Activated CD4-positive, CD25-positive, alpha-beta regulatory T cell treated with anti-CD3 and anti-CD28 coated beads, Interleukin-2, amount 50 U/mL, for 24 hours (primary cell): ENCODE data around the gene SPIRE1.
"Not testable (repeated sequence)": the region's sequence is repeated elsewhere in the genome, so short reads cannot be mapped to it uniquely, and the experiment has no call there.

Experiments
- ATAC-seq, 2 donors: fragments of 150-1000 bp; cut with Tn5 transposase; one replicate each; pipeline ENCODE4 v1.10.0; 2021; ENCODE audit warnings: mild to moderate bottlenecking in 1 of 2, moderate library complexity in 1 of 2

Gene SPIRE1

DNA sequence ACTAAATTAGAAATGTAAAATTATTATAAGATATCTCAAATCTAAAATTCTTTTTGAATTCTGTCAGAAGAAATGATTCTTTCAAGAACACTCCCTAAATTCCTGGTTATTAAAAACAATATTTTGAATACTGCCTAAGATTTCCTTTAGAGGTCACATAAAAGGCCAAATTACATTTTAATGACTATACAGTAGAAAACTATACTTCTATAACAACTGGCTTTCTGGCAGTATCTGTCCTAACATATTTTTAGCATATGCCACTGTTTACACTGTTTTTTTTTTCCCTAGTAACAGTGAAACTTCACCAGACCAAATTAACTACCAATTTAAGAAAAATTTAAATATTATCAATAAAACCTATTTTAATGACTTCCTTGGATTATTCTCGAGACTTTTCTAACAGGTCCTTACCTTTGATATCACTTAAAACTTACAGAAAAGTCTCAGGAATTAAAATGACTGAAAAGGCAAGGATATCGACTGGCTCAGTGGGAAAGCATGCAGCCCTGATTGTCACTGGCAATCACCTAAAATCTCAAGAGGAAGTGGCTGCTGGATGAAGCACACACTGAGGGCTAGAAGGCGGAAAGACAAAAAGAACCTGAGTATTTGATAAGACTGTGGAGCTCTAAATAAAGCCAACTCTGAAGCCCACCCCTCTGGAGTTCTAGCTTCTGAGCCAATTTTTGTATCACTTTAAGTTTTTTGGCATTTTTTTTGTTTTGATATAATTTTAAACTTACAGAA lies 59.6 kb downstream of the SPIRE1 start:
- no peak for ATAC-seq

DNA sequence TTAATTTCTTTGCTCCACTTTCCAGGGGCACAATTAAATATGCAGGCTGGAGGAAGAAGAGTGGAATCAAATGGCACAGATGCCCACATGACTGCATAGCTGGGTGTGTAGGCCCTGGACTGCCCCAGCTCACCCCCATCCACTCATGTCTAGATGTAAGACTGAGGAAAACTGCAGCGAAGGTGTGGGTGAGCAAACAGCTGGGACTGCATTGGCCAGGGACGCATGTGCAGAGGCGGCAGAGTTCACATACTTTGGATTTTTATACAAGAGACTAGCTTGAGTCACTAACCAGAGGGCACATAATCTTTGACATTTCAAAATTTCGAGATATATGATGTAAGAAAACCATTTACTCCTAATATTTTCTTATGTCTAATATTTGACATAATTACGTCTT lies 60.1 kb downstream of the SPIRE1 start:
- ATAC-seq, result no peak

DNA sequence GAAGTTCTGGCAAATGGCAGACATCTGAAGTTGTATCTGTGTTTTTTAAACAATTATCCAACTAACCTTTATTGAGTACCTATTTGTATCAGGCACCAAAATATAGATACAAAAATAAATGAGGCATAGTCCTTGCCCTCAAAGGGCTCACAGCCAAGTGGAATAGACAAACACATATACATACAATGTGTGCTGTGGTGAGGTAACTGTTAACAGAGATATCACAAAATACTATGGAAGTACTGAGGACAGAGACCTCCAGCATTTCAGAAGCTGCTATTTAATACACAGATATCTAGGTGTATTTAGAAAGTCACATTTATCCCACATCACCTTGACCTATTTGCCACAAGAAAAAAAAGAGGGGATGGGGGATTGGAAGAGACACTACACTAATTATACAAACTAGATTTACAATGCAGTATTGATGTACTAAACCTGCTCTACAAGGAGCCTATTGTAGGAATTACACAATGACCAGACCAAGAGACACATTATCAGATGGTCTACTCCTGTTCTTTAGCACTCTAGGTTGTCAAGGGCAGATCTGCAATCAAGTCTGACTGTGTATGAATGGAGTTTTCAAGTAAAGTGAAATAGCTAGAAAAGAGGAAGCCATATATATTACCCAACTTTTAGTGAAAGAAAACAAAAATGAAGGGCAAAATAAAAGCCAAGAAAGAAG lies 62.2 kb downstream of the SPIRE1 start:
- ATAC-seq, result no peak

DNA sequence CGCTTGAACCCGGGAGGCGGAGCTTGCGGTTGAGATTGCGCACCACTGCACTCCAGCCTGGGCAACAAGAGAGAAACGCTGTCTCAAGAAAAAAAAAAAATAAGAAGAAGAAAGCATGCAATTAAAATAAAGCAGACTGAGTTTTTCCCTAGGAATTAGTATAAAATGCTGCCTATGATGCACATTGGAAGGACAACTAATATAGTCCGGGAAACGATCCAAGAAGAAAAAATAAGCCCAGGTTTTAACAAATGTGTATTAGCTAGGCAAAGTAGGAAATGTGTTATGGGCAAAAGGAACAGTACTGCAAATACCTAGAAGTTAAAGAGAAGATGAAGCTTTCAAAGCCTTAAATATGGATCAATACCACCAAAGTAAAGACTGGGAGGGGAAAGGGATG lies 64.0 kb downstream of the SPIRE1 start:
- no peak for ATAC-seq

DNA sequence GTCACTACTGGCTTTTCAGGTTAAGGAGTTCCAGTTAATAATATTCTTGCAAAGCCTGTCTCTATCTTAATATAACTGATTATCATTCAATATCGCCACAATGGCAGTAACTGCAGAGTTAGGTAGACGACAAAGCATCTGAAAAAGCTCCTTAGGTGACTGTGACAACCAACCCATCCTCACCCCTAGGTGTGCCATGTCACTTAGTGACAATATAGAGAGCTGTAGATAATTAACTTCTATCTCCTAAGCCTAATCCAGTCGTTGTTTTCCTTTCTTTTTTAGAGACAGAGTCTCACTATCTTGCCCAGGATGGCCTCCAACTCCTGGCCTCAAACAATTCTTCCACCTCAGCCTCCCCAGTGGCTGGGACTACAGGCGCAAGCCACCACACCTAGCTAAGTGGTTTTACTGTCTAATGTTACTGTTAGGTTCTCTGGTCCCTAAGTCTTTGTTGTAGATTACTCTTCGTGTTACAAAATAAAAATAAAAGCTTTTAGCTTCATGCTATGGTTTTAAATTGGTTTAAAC lies 65.2 kb downstream of the SPIRE1 start:
- ATAC-seq, result no peak

DNA sequence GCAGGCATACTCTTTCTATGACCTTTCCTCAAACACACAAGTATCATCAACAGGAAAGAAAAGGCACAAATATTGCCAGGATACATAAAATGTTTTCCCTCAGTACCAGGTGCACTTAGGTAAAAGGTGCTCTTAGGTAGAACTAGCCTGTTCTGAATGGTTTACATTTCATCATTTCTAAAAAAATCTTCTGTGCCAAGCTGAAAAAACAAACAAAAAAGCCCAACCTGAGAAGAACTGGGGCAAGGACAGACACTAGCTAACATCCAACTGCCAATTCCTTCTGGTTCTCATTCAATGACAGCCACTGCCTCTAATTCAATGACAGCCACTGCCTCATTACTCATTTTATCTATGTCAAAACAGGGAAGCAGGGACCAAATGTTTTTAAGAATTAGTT lies 68.5 kb downstream of the SPIRE1 start:
- no peak for ATAC-seq

DNA sequence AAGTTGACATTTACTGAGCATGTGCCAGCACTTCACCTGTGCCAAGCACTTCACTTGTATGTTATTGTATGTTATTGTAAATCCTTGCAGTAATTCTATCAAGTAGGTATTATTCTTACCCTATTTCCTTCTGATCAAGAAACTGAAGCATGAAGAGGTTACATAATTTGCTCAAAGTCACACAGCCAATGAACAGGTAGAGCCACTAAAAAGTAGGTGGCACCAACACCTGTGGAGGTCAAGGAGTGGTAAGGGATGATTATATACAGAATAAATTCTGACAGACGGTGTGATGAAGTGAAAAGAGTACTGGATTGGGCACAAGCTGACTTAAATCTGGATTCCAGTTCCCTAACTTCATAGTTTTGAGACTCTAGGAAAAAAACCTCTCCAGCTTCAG lies 71.0 kb downstream of the SPIRE1 start:
- ATAC-seq, result no peak

DNA sequence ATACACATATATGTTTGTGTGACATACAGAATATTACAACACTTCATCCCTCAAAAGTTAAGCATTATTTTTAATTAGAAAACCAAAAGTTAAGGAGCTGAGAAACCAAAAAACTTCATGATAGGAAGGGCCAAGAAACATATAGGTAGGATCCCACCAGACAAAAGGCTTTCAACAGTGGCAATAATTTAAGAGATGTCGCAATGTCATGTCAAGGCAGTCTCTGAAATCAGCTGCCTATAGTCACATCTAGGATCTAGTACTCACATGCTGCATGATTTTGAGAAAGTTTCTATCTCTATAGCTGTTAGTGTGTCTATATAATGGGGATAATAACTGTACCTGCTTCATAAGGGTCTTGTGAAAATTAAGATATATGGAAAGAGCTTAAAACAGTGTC lies 72.7 kb downstream of the SPIRE1 start:
- no peak for ATAC-seq

DNA sequence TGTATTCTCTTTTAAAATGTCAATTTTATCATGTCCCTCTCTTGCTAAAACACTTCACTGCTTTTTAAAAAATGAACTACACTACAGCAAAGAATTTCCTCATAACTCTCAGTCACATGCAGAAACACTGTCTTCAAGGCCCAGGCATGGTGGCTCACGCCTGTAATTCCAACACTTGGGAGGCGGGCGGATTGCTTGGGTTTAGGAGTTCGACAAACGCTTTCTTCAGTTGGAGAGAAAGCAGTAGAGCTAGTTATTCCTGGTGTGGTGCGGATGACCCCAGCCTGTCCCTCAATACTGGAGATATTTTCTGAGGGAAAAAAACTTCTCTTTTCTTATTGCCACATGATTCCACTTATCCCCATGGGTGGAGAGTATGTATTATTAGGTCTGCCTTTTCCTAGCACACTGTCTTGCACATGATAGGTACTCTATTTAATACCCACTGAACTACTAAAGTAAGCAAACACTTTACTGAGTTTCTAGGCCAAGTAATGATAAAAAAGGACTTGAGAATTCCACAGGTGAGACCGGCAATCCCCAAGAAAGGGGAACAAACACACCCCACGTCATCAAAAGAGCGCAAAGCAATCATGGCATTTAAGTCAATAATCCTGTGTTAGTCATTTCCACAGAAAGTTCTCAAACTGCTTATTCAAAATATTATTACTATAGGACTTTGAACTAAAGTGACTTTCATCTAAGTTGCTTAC lies 77.1 kb downstream of the SPIRE1 start:
- ATAC-seq, result no peak

DNA sequence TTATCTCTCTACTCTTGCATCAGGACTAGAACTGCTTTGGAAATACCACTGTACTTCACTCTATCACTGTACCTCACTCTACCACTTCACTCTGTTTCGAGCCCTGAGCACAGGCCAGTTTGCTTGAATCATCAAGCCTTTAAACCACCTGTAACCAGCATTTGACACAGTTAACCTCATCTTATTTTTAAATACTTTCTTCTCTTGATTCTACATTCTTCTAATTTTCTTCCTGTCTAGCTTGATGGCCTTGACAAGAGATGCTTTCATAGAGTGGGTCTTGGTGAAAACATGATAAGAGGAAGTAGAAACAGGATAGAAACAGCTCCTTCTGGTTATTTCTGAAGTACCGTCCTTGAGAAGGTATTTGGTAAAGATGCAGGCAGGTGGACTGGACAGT lies 78.1 kb downstream of the SPIRE1 start:
- no peak for ATAC-seq

DNA sequence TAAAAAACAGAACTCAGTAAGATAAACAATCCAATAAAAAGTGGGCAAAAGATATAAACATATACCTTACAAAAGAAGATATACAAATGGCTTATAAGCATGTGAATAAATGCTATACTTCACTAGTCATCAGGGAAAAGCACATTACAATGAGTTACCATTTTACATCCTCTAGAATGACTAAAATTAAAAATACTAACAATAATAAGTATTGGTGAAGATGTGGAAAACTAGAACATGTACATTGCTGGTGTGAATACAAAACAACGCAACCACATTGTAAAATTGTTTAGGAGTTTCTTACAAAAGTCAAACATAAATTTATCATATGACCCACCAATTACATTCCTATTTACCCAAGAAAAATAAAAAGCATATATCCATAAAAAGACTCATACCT lies 80.1 kb downstream of the SPIRE1 start:
- ATAC-seq, result no peak

DNA sequence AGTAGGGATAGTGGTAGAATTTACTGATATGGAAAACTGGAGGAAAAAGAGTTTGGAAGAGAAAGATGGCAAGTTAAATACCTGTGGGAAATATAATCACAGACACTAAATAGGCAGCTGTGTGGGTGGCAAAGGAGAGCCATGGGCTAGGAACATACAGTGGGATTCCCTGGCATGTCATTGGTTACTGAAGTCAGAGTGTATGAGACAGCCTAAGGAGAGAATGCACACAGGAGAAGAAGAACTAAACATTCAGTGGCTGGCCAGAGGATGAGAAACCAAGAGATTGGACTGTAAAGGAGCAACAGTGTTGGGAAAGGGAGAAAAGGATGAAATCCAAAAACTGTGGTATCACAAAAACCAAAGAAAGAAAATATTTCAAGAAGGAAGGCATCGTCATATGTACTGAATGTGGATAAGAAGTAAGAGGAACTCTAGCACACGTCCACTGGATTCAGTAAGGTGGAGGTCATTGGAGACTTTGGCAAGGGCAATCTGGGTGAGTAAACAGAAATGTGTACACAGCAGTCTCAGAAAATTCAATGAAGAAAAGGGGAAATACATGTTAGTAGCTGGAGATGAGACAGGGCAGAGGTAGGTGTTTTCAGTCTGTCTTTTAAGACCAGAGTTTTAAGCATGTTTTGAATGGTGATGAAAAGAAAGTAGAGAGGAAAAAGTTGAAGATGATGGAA lies 83.3 kb downstream of the SPIRE1 start:
- no peak for ATAC-seq

DNA sequence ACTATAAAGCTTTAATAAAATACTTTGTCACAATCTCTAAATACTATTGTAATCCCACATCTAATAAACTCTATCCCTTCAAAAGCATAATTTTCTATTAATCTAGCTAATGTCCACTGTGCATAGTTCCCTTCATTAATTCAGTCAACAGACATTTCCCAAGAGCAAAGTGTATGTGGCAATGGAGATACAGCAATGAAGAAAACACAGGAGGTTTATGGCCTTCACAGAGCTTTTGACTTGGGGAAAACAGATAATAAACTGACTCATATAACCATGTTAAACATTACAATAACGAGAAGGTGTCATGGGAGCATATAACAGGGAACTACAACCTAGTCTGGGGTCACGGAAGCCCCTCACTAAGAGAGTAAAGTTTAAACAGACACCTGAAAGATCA lies 86.3 kb downstream of the SPIRE1 start:
- no peak for ATAC-seq

DNA sequence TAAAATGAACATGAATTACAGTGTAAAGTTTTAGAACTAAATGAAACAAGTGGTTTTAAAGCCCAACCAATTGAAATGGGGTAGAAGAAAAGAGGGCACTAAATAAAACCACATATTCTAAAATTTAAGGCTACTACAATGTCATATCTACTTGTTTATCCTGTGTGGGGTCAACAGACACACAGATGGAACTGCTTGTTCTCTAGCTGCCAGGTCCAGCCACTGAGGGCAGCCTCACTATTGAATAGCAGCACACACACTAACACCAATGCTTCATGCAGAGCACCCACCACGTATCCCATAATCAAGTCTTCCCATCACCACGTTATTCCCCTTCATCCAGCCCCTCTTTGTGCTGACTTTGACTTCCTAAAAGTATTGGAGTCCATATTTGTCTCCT lies 88.1 kb downstream of the SPIRE1 start:
- ATAC-seq, result no peak

DNA sequence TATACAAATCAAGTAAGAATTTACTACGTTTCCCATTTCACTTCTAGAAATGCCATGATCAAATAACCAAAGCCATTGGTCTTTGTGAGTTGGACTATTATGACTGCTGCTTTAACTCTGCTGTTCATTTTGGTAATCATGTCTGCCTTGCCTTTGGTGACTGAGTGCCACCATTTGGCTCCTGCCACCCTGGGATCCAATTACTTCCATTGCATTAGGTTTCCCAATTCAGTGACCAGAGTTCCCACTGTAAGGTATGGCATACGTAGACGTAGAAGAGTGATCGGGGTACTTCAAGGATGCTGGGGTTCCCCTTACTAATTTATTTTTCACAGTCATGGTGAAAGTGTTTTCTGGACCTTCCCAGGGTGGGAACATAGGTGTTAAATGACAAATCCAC lies 90.1 kb downstream of the SPIRE1 start:
- no peak for ATAC-seq

DNA sequence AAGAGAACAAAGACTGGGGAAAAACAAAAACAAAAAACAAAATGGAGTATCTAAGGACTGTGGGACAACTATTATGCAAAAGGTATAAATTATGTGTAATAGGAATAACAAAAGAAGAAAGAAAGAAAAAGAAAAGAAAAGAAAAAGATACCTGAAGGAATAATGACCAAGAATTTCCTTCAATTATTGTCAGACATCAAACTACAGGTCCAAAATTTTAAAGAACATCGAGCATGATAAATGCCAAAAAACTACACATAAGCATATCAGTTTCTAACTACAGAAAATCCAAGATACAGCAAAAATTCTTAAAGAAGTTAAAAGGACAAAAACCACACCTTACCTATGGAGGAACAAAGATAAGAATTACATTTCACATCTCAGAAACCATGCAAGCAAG lies 93.0 kb downstream of the SPIRE1 start:
- ATAC-seq, result no peak

DNA sequence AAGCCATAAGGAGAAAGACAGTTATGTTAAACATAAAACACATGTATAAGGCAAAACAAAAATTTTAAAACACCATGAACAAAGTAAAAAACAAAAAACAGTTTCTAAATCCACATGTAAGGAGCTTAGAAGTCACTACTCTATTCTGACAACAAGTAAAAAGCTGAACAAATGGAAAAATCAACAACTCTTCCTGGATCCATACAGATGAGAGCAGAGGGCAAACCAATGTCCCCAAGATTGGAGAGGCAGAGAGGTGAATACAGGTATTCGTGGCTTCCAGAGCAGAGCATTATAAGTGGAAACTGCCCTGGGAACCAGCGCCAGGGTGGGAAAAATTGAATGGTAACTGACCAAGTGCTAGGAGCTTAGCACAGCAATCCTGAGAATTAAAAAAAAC lies 93.5 kb downstream of the SPIRE1 start:
- ATAC-seq, result no peak

DNA sequence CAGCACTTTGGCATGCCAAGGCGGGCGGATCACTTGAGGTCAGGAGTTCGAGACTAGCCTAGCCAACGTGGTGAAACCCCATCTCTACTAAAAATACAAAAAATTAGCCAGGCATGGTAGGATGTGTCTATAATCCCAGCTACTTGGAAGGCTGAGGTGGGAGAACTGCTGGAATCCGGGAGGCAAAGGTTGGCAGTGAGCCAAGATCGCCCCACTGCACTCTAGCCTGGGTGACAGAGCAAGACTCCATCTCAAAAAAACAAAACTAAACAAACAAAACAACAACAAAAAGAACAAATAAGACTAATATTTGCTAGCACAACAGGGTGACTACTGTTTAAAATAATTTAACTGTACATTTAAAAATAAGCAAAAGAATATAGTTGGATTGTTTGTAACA lies 97.3 kb downstream of the SPIRE1 start:
- not testable (repeated sequence) for ATAC-seq

DNA sequence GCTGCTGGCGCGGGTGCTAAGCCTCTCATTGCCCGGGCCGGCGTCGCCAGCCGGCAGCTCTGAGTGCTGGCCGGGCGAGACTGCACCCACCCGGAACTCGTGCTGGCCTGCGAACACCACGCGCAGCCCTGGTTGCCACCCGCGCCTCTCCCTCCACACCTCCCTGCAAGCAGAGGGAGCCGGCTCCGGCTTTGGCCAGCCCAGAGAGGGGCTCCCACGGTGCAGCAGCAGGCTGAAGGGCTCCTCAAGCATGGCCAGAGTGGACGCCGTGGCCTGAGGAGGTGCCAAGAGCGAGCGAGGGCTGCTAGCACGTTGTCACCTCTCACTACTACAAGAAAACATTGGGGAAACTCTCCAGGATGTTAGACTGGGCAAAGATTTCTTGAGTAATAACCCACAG lies 98.6 kb downstream of the SPIRE1 start:
- ATAC-seq, result no peak

DNA sequence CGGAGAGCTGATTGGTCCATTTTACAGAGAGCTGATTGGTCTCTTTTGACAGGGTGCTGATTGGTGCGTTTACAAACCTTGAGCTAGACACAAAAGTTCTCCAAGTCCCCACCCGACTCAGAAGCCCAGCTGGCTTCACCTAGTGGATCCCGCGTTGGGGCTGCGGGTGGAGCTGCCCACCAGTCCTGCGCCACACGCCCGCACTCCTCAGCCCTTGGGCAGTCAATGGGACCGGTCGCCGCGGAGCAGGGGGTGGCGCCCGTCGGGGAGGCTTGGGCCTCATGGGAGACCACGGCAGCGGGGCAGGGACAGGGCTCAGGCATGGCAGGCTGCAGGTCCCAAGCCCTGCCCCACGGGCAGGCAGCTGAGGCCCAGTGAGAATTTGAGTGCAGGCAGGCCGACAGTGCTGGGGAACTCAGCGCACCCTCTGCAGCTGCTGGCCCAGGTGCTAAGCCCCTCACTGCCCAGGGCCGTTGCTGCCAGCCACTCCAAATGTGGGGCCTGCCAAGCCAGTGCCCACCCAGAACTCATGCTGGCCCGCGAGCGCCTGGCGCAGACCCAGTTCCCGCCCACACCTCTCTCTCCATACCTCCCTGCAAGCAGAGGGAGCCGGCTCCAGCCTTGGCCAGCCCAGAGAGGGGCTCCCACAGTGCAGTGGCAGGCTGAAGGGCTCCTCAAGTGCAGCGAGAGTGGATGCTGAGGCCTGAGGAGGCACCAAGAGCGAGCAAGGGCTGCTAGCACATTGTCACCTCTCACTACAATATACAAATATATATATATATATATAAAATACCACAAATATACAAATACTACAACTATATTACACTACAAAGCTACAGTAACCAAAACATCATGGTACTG lies 100.7 kb downstream of the SPIRE1 start:
- no peak for ATAC-seq

DNA sequence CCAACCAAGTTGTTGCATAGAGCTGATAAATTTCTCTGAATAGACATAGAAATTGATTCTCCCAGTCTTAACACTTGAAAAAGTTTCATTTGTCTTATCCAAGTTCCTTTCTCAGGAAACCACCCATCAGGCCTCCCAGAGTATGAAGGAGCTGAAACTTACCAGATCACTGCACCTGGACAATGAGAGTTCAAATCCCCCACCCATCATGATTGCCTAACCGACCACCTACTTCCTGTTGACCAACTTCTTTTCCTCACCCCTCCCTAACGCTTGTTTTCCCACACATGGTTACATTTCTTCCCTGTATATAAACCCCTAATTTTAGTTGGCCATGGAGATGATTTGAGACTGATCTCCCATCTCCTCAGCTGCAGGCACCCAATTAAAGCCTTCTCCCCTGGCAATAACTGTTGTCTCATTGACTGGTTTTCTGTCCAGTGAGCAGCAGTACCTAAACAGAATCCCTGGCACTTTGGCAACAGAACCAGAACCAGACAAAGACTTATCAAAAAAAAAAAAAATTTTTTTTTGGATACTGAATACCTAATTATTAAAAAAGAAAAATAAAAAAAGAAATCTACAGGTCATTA lies 103.0 kb downstream of the SPIRE1 start:
- no peak for ATAC-seq

DNA sequence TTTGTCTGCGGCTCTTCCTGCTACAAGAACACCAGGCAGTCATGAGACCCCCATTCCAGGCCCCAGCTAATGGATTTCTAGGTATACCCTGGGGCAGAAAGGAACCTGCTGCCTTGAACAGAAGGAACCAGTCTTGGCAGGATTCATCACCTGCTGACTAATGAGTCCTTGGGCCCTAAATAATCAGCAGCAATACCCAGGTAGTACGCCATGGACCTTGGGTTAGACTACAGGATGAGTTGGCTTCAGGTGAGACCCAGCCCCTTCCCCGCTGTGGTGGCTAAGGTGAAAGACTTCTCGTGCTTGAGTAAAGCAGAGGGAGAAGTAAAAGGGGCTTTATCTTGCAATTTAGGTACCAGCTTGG lies 105.0 kb downstream of the SPIRE1 start:
- ATAC-seq, result no peak
